OCI-LY1 (cell line): ENCODE measurements around the gene PIBF1.

Experiments used
- H2AFZ ChIP-seq: fragments of 200-600 bp; sonication (generic), shearing (Covaris generic); 2 replicates; pipeline ENCODE4 v1.6.0; 2014; ENCODE audit warnings: antibody characterized with exemption, mild to moderate bottlenecking, low read length
- H3F3A ChIP-seq: fragments of 200-600 bp; sonication (generic), shearing (Covaris generic); 2 replicates; pipeline ENCODE4 v1.6.0; 2014; ENCODE audit warnings: mild to moderate bottlenecking, antibody characterized with exemption, low read length, moderate library complexity; ENCODE audit not compliant: insufficient read depth
- H3K27ac ChIP-seq: fragments of 200-600 bp; sonication (generic); 2 replicates; pipeline ENCODE4 v1.5.1; 2014; ENCODE audit warnings: low read length, mixed run types, mild to moderate bottlenecking, low read depth; ENCODE audit not compliant: poor library complexity, severe bottlenecking
- H3K27me3 ChIP-seq: fragments of 200-600 bp; sonication (generic); 2 replicates; pipeline ENCODE4 v1.6.0; 2014; ENCODE audit warnings: antibody characterized with exemption, mild to moderate bottlenecking, low read length, moderate library complexity; ENCODE audit not compliant: insufficient read depth
- H3K36me3 ChIP-seq: fragments of 200-600 bp; sonication (generic); 2 replicates; pipeline ENCODE4 v1.6.1; 2014; ENCODE audit warnings: mild to moderate bottlenecking, antibody characterized with exemption, low read length, moderate library complexity, mixed read lengths; ENCODE audit not compliant: insufficient read depth
- H3K4me1 ChIP-seq: fragments of 200-600 bp; sonication (generic); 2 replicates; pipeline ENCODE4 v1.5.1; 2014; ENCODE audit warnings: mild to moderate bottlenecking, low read length, moderate library complexity; ENCODE audit not compliant: insufficient read depth, severe bottlenecking
- H3K4me2 ChIP-seq: fragments of 200-600 bp; sonication (generic), shearing (Covaris generic); 2 replicates; pipeline ENCODE4 v1.6.1; 2014; ENCODE audit warnings: low read length
- H3K4me3 ChIP-seq: fragments of 200-600 bp; sonication (generic); 2 replicates; pipeline ENCODE4 v1.5.1; 2014; ENCODE audit warnings: low read length, low read depth, mild to moderate bottlenecking, mixed read lengths; ENCODE audit not compliant: poor library complexity, severe bottlenecking
- H3K79me2 ChIP-seq: fragments of 200-600 bp; shearing (Covaris generic); 2 replicates; pipeline ENCODE4 v1.6.1; 2016; ENCODE audit warnings: mixed run types, low read length, mixed read lengths; ENCODE audit not compliant: insufficient read depth
- H3K9ac ChIP-seq: fragments of 200-600 bp; sonication (generic), shearing (Covaris generic); 2 replicates; pipeline ENCODE4 v1.6.1; 2014; ENCODE audit warnings: mild to moderate bottlenecking, low read length, mixed read lengths
- H3K9me2 ChIP-seq: fragments of 200-600 bp; sonication (generic), shearing (Covaris generic); 2 replicates; pipeline ENCODE4 v1.6.1; 2014; ENCODE audit warnings: low read depth, mild to moderate bottlenecking, low read length, mixed read lengths
- H3K9me3 ChIP-seq: fragments of 200-600 bp; shearing (Covaris generic); 2 replicates; pipeline ENCODE4 v1.6.1; 2014; ENCODE audit warnings: low read length, mixed read lengths
- H4K20me1 ChIP-seq: fragments of 200-600 bp; sonication (generic), shearing (Covaris generic); 2 replicates; pipeline ENCODE4 v1.6.0; 2016; ENCODE audit warnings: mild to moderate bottlenecking, low read length; ENCODE audit not compliant: insufficient read depth
- EZH2 ChIP-seq: fragments of 200-600 bp; sonication (generic), shearing (Covaris generic); IDR thresholded peaks from 2 replicates; pipeline ENCODE4 v1.8.0; 2017; ENCODE audit warnings: borderline replicate concordance, mixed run types, mild to moderate bottlenecking, antibody characterized with exemption, low read length, moderate library complexity, mixed read lengths
- TF ChIP-seq, protein P1 (sequence below): fragments of 200-600 bp; sonication (generic), shearing (Covaris generic); IDR thresholded peaks from 2 replicates; pipeline ENCODE4 v1.5.1; 2017; ENCODE audit warnings: mild to moderate bottlenecking, antibody characterized with exemption, low read length, moderate library complexity, mixed read lengths

The PIBF1 gene

DNA sequence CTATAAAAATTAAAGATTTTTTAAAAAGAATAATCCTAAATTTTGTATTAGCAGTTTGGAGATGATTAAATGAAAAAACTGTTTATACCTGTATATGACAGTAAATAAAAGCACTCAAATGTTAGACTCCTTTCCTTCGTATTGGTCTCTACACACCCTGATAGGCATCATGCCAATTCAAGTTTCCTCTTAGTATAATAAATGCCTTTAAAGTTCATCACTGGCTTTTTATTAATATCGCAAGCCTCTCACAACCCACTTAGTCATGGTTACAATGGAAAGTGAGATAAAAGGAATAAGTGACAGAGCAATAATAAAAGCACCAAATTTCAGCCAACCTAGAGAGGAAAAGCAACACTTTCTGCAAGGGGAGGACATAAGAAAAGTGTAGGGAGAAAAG lies 102.2 kb downstream of the PIBF1 start:
- H3K79me2 ChIP-seq: no peaks in the 10 kb centered on the region
- no peaks in the 10 kb centered on the region; the same call in 1 of the 2 replicates for H3K36me3 ChIP-seq
- no peak overlapping the region for H3K4me3 ChIP-seq
- peaks cover 12% of the 10 kb centered on the region; the same call in 1 of the 2 replicates for H3K9me3 ChIP-seq
- no peaks in the 10 kb centered on the region for H4K20me1 ChIP-seq
- no peaks in the 10 kb centered on the region for H3F3A ChIP-seq
- H3K27me3 ChIP-seq: no peaks in the 10 kb centered on the region
- no peak overlapping the region for H3K9ac ChIP-seq
- H3K4me1 ChIP-seq: no peaks in the 10 kb centered on the region
- no peak overlapping the region for H3K4me2 ChIP-seq
- no peak overlapping the region for H2AFZ ChIP-seq
- H3K27ac ChIP-seq: no peak overlapping the region
- no peak for TF ChIP-seq EZH2
- TF ChIP-seq, protein P1, sequence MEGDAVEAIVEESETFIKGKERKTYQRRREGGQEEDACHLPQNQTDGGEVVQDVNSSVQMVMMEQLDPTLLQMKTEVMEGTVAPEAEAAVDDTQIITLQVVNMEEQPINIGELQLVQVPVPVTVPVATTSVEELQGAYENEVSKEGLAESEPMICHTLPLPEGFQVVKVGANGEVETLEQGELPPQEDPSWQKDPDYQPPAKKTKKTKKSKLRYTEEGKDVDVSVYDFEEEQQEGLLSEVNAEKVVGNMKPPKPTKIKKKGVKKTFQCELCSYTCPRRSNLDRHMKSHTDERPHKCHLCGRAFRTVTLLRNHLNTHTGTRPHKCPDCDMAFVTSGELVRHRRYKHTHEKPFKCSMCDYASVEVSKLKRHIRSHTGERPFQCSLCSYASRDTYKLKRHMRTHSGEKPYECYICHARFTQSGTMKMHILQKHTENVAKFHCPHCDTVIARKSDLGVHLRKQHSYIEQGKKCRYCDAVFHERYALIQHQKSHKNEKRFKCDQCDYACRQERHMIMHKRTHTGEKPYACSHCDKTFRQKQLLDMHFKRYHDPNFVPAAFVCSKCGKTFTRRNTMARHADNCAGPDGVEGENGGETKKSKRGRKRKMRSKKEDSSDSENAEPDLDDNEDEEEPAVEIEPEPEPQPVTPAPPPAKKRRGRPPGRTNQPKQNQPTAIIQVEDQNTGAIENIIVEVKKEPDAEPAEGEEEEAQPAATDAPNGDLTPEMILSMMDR: no peak
- H3K9me2 ChIP-seq: no peaks in the 10 kb centered on the region

DNA sequence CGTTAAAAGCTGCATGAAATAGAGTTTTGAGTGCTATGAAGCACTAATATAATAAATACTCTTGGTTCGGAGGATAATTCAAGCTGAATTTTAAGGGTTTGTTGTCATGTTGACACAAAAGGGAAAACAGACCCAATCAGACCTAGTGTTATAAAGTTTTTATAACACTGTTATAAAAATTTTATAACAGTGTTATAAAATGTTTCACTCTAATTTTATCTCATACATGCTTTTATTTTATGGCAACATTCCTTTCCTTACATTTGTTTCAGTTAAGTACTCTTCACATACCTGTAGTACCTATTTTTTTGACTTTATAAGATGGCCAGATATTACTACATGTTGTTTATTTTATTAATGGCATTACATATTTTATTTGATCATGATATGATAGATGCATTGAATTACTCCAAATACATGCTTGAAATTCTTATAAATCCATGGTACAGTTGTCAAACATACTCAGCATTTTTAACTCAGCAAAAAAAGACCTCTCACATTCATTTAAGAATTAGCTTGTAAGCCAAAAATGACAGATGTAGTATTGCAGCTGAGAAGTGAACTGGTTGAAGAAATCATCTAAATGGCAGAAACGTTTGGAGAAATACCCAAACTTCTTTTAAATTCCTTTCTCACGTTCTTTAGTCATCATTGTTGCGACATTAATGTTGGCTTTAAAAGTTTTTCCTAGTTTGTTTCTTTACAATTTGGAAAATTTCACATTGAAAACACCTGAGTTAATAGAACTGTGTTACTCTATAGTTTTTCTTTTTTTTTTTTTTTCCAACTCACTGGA lies 104.5 kb downstream of the PIBF1 start:
- H3K4me3 ChIP-seq: no peak overlapping the region
- H3K9ac ChIP-seq: no peak overlapping the region
- no peaks in the 10 kb centered on the region for H3K4me1 ChIP-seq
- H3K27ac ChIP-seq: no peak overlapping the region
- H3K79me2 ChIP-seq: no peaks in the 10 kb centered on the region
- no peaks in the 10 kb centered on the region for H3K36me3 ChIP-seq
- no peaks in the 10 kb centered on the region for H4K20me1 ChIP-seq
- H3K27me3 ChIP-seq: no peaks in the 10 kb centered on the region
- no peaks in the 10 kb centered on the region for H3F3A ChIP-seq
- no peak overlapping the region for H3K4me2 ChIP-seq
- H3K9me2 ChIP-seq: no peaks in the 10 kb centered on the region
- no peak overlapping the region for H2AFZ ChIP-seq
- 0 out of 2 replicates have a peak, but pooled peaks cover 5% of the 10 kb centered on the region for H3K9me3 ChIP-seq
- TF ChIP-seq, protein P1: no peak
- no peak for TF ChIP-seq EZH2

DNA sequence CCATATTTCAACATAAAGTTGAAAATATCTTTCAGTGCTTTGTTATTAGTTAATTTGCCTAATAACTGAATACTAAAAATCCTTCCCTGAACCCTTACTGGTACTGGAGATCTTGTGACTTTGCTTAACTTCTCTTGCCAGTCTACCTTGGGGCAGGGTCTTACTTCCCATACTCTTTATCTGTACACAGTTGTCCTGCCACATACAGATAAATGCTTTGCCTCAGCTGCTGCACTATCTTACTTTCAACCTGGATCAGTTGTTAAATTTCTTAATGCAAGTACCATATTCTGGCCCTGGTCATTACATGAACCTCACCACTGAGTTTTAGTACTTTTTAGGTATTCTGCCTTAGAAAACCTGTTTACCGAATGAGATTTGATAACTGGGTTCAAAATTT lies 107.6 kb downstream of the PIBF1 start:
- Histone ChIP-seq H3K27me3 (no peaks in the 10 kb centered on the region), H3F3A (no peaks in the 10 kb centered on the region), H3K9ac (no peak overlapping the region), H3K4me1 (no peaks in the 10 kb centered on the region), H3K4me2 (no peak overlapping the region), H3K27ac (no peak overlapping the region), H3K4me3 (no peak overlapping the region), H3K36me3 (0 out of 2 replicates have a peak, but pooled peaks cover 6% of the 10 kb centered on the region), H2AFZ (no peak overlapping the region), H3K9me2 (no peaks in the 10 kb centered on the region), H3K9me3 (no peaks in the 10 kb centered on the region), H3K79me2 (no peaks in the 10 kb centered on the region), H4K20me1 (no peaks in the 10 kb centered on the region)
- TF ChIP-seq, protein P1: no peak
- no peak for TF ChIP-seq EZH2
